BE2C (cell line): ENCODE measurements around the gene CRYBA2.

Experiments used
- DNase-seq: peaks from one replicate; pipeline ENCODE4 v3.0.0-alpha.2; 2020
- H3K27me3 ChIP-seq: fragments of 250-450 bp; sonication (Bioruptor Pico); 2 replicates; pipeline ENCODE4 v1.5.1; 2020; ENCODE audit warnings: mild to moderate bottlenecking
- H3K36me3 ChIP-seq: fragments of 250-450 bp; sonication (Bioruptor Pico); 2 replicates; pipeline ENCODE4 v1.5.1; 2020; ENCODE audit warnings: mild to moderate bottlenecking
- H3K4me1 ChIP-seq: fragments of 250-450 bp; sonication (Bioruptor Pico); 2 replicates; pipeline ENCODE4 v1.5.1; 2020
- H3K4me3 ChIP-seq: 2 replicates; pipeline ENCODE4 v1.5.1; 2011; ENCODE audit warnings: low read depth, low read length
- H3K9me3 ChIP-seq: fragments of 250-450 bp; sonication (Bioruptor Pico); 2 replicates; pipeline ENCODE4 v1.5.1; 2020
- TF ChIP-seq, protein P1 (sequence below): IDR thresholded peaks from 2 replicates; pipeline ENCODE4 v1.5.1; 2012; ENCODE audit warnings: mild to moderate bottlenecking, low read depth, low read length

The CRYBA2 gene

GRCh38 chr2:219016721-219017120 is 23.5 kb upstream of the CRYBA2 start:
- Histone ChIP-seq H3K9me3 (no peaks in the 10 kb centered on the region), H3K36me3 (no peaks in the 10 kb centered on the region), H3K27me3 (no peaks in the 10 kb centered on the region), H3K4me3 (no peak overlapping the region), H3K4me1 (no peaks in the 10 kb centered on the region)
- no peak for DNase-seq
- TF ChIP-seq, protein P1, sequence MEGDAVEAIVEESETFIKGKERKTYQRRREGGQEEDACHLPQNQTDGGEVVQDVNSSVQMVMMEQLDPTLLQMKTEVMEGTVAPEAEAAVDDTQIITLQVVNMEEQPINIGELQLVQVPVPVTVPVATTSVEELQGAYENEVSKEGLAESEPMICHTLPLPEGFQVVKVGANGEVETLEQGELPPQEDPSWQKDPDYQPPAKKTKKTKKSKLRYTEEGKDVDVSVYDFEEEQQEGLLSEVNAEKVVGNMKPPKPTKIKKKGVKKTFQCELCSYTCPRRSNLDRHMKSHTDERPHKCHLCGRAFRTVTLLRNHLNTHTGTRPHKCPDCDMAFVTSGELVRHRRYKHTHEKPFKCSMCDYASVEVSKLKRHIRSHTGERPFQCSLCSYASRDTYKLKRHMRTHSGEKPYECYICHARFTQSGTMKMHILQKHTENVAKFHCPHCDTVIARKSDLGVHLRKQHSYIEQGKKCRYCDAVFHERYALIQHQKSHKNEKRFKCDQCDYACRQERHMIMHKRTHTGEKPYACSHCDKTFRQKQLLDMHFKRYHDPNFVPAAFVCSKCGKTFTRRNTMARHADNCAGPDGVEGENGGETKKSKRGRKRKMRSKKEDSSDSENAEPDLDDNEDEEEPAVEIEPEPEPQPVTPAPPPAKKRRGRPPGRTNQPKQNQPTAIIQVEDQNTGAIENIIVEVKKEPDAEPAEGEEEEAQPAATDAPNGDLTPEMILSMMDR = no peak

- Histone ChIP-seq H3K27me3 (no peaks in the 10 kb centered on the region), H3K36me3 (no peaks in the 10 kb centered on the region), H3K9me3 (no peaks in the 10 kb centered on the region), H3K4me1 (no peaks in the 10 kb centered on the region), H3K4me3 (no peak overlapping the region)
- TF ChIP-seq, protein P1 = no peak
- no peak for DNase-seq
Observed at GRCh38 chr2:219010873-219011272, 17.7 kb upstream of the CRYBA2 start.

- H3K9me3 ChIP-seq = no peaks in the 10 kb centered on the region
- H3K27me3 ChIP-seq = no peaks in the 10 kb centered on the region
- no peaks in the 10 kb centered on the region for H3K36me3 ChIP-seq
- no peak overlapping the region for H3K4me3 ChIP-seq
- no peak for DNase-seq
- H3K4me1 ChIP-seq = no peaks in the 10 kb centered on the region
- TF ChIP-seq, protein P1 = peak; percentile 53
Observed at GRCh38 chr2:219010162-219010756, 17.0 kb upstream of the CRYBA2 start.

GRCh38 chr2:219009294-219009693 is 16.1 kb upstream of the CRYBA2 start:
- no peak for DNase-seq
- TF ChIP-seq, protein P1 = no peak
- H3K4me3 ChIP-seq = no peak overlapping the region
- H3K36me3 ChIP-seq = no peaks in the 10 kb centered on the region
- H3K27me3 ChIP-seq = no peaks in the 10 kb centered on the region
- no peaks in the 10 kb centered on the region for H3K4me1 ChIP-seq
- H3K9me3 ChIP-seq = no peaks in the 10 kb centered on the region

DNA sequence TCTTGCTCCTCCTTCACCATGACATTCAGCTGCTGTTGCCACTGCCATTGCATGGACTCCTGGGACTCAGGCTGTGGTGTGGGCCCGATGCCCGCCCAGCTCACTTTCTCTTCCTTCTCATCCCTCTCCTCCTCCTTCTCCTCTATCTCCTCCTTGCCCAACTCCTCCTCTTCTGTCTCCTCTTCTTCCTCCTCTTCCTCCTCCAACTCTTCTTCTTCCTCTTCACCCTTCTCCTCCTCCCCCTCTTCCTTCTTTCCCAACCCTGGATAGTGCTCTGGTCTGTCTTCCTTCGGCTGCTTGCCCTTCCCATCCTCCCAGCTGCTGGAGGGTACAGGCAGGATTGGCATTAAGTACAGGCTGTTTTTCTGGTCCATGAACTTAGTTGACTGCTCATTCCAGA is 10.8 kb upstream of the CRYBA2 start:
- Histone ChIP-seq H3K9me3 (no peaks in the 10 kb centered on the region), H3K4me3 (no peak overlapping the region), H3K27me3 (no peaks in the 10 kb centered on the region), H3K4me1 (peaks cover 25% of the 10 kb centered on the region), H3K36me3 (no peaks in the 10 kb centered on the region)
- TF ChIP-seq, protein P1 = no peak
- DNase-seq = no peak

GRCh38 chr2:219003267-219003634 is 10.0 kb upstream of the CRYBA2 start:
- no peaks in the 10 kb centered on the region for H3K27me3 ChIP-seq
- no peaks in the 10 kb centered on the region for H3K36me3 ChIP-seq
- peak overlapping the region; percentile 76 for H3K4me3 ChIP-seq
- TF ChIP-seq, protein P1 = no peak
- H3K9me3 ChIP-seq = no peaks in the 10 kb centered on the region
- H3K4me1 ChIP-seq = peaks cover 30% of the 10 kb centered on the region
- DNase-seq = no peak
